Gastroesophageal sphincter (tissue), 4 donors: ENCODE results near the gene KCNAB1. TPM values are rescaled to one million over a fixed set of nuclear protein-coding genes. Genes with fewer than 3 reads are reported as not detected.
"Not testable (repeated sequence)": the region's sequence is repeated elsewhere in the genome, so short reads cannot be mapped to it uniquely, and the experiment has no call there.

ENCODE experiments used
- ATAC-seq: fragments of 150-250 bp; one replicate; pipeline ENCODE4 v1.9.1; 2016; ENCODE audit warnings: mild to moderate bottlenecking, moderate library complexity
- H3K27ac ChIP-seq, 4 donors: fragments of 200-600 bp; sonication (generic) in 3 of 4; 1 replicate in 3 of 4; 2 replicates in 1 of 4; pipeline ENCODE4 v1.5.1; 2016 to 2019
- H3K27me3 ChIP-seq: fragments of 200-600 bp; sonication (generic); one replicate; pipeline ENCODE4 v1.5.1; 2019
- H3K36me3 ChIP-seq, 2 donors: fragments of 200-600 bp; sonication (generic); one replicate each; pipeline ENCODE4 v1.5.1; 2019; ENCODE audit warnings: control low read depth in 1 of 2
- H3K4me1 ChIP-seq, 3 donors: fragments of 200-600 bp; sonication (generic); 1 replicate in 2 of 3; 2 replicates in 1 of 3; pipeline ENCODE4 v1.5.1; 2016 to 2019; ENCODE audit warnings: control low read depth in 2 of 3
- H3K4me3 ChIP-seq, 2 donors: fragments of 200-600 bp; sonication (generic); one replicate each; pipeline ENCODE4 v1.5.1; 2019; ENCODE audit warnings: mild to moderate bottlenecking in 1 of 2, moderate library complexity in 1 of 2
- H3K9me3 ChIP-seq, 3 donors: fragments of 200-600 bp; sonication (generic); one replicate each; pipeline ENCODE4 v1.5.1; 2017 to 2019; ENCODE audit warnings: control low read depth in 2 of 3
- EP300 ChIP-seq: sonication (generic); formaldehyde crosslinking; IDR thresholded peaks from one replicate; pipeline ENCODE4 v1.6.1; 2017; ENCODE audit warnings: antibody characterized with exemption, mild to moderate bottlenecking
- POLR2A ChIP-seq, 2 donors: fragments of 450-650 bp; IDR thresholded peaks; one replicate each; pipeline ENCODE4 v1.6.1; 2017; ENCODE audit warnings: antibody characterized with exemption in 2 of 2, mild to moderate bottlenecking in 2 of 2, moderate library complexity in 1 of 2
- POLR2AphosphoS5 ChIP-seq: sonication (generic); formaldehyde crosslinking; IDR thresholded peaks from one replicate; pipeline ENCODE4 v1.6.1; 2017; ENCODE audit warnings: antibody characterized with exemption
- WGBS, 2 donors: methylation state at CpG; one replicate each; pipeline ENCODE4 v1.1.5; 2018; ENCODE audit warnings: low coverage in 1 of 2; 5-methylcytosine and 5-hydroxymethylcytosine counted together
- total RNA-seq, 4 donors: library from RNA; depleted of rRNA; stranded (reverse); fragments of >200 nt; gene quantifications; one replicate each; pipeline ENCODE4 v1.1.0, GENCODE V29; 2016
- TF ChIP-seq, protein P1 (sequence below), 4 experiments: fragments of 200-600 bp in 2 of 4; fragments of 450-650 bp in 2 of 4; sonication (generic) in 1 of 4; IDR thresholded peaks; one replicate each; pipeline ENCODE4 v1.5.1; 2017 to 2019; ENCODE audit warnings: antibody characterized with exemption in 4 of 4, mild to moderate bottlenecking in 2 of 4, moderate library complexity in 2 of 4

Gene KCNAB1
- total RNA-seq, 4 donors from 2014 or later = 0.31 to 6.3 (median 1.9) TPM

DNA sequence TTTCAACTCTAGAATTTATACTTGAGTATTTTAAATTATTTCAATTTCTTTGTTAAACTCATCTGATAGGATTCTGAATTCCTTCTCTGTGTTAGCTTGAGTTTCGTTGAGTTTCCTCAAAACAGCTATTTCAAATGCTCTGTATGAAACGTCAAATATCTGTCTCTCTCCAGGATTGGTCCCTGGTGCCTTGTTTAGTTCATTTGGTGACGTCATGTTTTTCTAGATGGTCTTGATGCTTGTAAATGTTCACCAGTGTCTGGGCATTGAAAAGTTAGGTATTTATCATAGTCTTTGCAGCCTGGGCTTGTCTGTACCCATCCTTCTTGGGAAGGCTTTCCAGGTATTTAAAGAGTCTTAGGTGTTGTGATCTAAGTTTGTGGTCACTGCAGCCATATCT is 151.1 kb downstream of the KCNAB1 start:
- no peak for TF ChIP-seq POLR2A (IDR thresholded peaks at IDR 0.05)
- TF ChIP-seq EP300 = no peak
- TF ChIP-seq, protein P1, sequence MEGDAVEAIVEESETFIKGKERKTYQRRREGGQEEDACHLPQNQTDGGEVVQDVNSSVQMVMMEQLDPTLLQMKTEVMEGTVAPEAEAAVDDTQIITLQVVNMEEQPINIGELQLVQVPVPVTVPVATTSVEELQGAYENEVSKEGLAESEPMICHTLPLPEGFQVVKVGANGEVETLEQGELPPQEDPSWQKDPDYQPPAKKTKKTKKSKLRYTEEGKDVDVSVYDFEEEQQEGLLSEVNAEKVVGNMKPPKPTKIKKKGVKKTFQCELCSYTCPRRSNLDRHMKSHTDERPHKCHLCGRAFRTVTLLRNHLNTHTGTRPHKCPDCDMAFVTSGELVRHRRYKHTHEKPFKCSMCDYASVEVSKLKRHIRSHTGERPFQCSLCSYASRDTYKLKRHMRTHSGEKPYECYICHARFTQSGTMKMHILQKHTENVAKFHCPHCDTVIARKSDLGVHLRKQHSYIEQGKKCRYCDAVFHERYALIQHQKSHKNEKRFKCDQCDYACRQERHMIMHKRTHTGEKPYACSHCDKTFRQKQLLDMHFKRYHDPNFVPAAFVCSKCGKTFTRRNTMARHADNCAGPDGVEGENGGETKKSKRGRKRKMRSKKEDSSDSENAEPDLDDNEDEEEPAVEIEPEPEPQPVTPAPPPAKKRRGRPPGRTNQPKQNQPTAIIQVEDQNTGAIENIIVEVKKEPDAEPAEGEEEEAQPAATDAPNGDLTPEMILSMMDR (IDR thresholded peaks at IDR 0.05) = no peak
- TF ChIP-seq POLR2AphosphoS5 = no peak
- 83 to 94% methylated on average over 3 of the region's 3 CpGs for WGBS, 2 donors
- H3K4me3 ChIP-seq = no peak overlapping the region

DNA sequence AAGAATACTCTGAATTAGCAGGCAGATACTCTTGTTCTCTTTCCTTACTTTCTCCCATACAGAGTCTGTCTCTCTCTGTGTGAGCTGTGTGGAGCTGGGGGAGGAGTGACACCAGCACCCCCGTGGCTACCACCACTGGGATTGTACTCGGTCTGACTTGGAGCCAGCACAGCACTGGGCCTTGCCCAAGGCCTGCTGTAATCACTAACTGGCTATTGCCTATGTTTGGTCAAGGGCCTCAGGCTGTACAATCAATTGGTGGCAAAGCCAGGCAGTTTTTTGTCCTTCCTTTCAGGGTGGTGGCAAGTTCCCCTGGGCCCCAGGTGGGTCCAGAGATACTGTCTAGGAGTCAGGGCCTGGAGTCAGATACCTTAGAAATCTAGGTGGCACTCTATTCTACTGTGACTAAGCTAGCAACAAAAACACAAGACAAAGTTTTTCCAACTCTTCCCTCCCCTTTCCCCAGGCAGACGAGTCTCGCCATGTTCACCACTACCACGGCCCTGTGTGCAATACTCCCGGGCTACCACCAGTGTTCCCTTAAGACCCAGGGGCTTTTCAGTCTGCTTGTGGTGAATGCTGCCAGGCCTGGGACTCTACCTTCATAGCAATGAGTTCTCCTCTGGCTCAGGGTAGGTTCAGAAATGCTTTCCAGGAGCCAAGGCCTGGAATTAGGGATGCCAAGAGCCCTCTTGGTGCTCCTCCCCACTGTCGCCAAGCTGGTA is 151.8 kb downstream of the KCNAB1 start:
- H3K36me3 ChIP-seq = no peaks in the 10 kb centered on the region
- no peak overlapping the region for H3K4me3 ChIP-seq
- 93% methylated on average over 2 to 3 of the region's 7 CpGs for WGBS, 2 donors
- H3K27me3 ChIP-seq = no peaks in the 10 kb centered on the region
- H3K27ac ChIP-seq = no peak overlapping the region
- TF ChIP-seq POLR2A (IDR thresholded peaks at IDR 0.05) = no peak
- TF ChIP-seq, protein P1 (IDR thresholded peaks at IDR 0.05) = no peak
- peaks cover 0 to 13% (median 0%) of the 10 kb centered on the region in 3 donors for H3K9me3 ChIP-seq
- ATAC-seq = no peak
- no peaks in the 10 kb centered on the region for H3K4me1 ChIP-seq

More for the DNA sequence above, 151.1 kb downstream of the KCNAB1 start:
- Histone ChIP-seq H3K27me3 (no peaks in the 10 kb centered on the region), H3K9me3 (peaks cover 0 to 13% (median 0%) of the 10 kb centered on the region in 3 donors), H3K36me3 (no peaks in the 10 kb centered on the region), H3K4me1 (no peaks in the 10 kb centered on the region), H3K27ac (no peak overlapping the region)
- no peak for ATAC-seq

DNA sequence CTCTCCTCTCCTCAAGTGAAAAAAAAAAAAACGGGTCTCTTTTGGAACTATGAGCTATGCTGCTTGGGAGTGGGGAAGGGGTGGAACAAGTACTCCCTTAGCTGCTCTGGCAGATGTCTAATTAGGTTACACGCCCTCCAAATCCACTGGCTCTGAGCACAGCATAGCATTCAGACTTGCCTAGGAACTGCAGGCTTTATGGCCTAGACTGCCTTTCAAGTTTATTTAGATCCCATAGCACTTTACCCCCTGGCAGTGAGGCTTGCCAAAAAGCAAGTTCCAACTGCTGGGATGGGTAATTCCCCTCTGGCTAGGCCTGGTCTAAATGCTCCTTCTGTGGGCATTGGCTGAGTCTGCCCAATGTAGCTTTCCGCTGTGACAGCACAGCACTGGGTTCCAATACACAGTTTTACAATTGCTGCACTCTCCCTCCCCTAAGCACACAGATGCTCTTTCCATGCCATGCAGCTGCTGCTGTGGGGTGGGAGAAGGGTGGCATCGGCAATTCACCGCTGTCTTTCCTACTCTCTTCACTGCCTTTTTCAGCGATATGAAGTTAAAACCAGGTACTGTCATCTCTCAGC is 152.8 kb downstream of the KCNAB1 start:
- WGBS, 2 donors = 78 to 89% methylated on average over 3 to 6 of the region's 6 CpGs
- Histone ChIP-seq H3K27me3 (no peaks in the 10 kb centered on the region), H3K36me3 (no peaks in the 10 kb centered on the region), H3K4me3 (no peak overlapping the region), H3K27ac (no peak overlapping the region), H3K9me3 (peaks cover 0 to 13% (median 0%) of the 10 kb centered on the region in 3 donors), H3K4me1 (no peaks in the 10 kb centered on the region)
- TF ChIP-seq EP300 (no peak), POLR2A (IDR thresholded peaks at IDR 0.05) (no peak), POLR2AphosphoS5 (no peak)
- TF ChIP-seq, protein P1 (IDR thresholded peaks at IDR 0.05) = no peak
- ATAC-seq = no peak

DNA sequence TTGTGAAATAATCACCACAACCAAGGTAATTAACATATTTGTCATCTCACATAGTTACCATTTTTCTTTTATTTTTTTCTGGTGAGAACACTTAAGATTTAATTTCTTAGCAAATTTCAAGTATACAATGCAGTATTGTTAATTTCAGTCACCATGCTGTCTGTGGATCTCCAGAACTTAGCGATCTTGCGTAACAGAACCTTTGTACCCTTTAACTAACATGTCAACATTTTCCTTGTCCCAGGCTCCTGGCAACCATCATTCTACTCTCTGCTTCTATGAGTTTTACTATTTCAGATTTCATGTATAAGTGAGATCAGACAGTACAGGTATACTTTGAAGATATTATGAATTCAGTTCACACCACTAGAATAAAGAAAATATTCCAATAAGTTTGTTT is 154.4 kb downstream of the KCNAB1 start:
- Histone ChIP-seq H3K9me3 (peaks cover 0 to 13% (median 0%) of the 10 kb centered on the region in 3 donors), H3K27ac (no peak overlapping the region), H3K36me3 (no peaks in the 10 kb centered on the region), H3K4me1 (no peaks in the 10 kb centered on the region), H3K27me3 (no peaks in the 10 kb centered on the region), H3K4me3 (no peak overlapping the region)
- TF ChIP-seq POLR2AphosphoS5 (no peak), POLR2A (IDR thresholded peaks at IDR 0.05) (no peak), EP300 (no peak)
- TF ChIP-seq, protein P1 (IDR thresholded peaks at IDR 0.05) = no peak
- WGBS, 2 donors = 63 to 100% methylated on average over 2 of the region's 2 CpGs
- ATAC-seq = no peak

DNA sequence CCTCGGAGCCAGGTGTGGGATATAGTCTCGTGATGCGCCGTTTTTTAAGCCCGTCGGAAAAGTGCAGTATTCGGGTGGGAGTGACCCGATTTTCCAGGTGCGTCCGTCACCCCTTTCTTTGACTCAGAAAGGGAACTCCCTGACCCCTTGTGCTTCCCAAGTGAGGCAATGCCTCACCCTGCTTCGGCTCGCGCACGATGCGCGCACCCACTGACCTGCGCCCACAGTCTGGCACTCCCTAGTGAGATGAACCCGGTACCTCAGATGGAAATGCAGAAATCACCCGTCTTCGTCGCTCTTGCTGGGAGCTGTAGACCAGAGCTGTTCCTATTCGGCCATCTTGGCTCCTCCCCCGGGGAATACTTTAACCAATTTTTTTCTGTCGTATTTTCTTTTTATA is 164.3 kb downstream of the KCNAB1 start:
- not testable (repeated sequence) for ATAC-seq, H3K27ac ChIP-seq, H3K9me3 ChIP-seq, H3K4me3 ChIP-seq, H3K4me1 ChIP-seq, H3K27me3 ChIP-seq, H3K36me3 ChIP-seq
- 97% methylated on average over 9 of the region's 24 CpGs; no CpG with 5 or more reads in 1 of the 2 donors for WGBS, 2 donors
